ENCODE data around the gene ZBTB38.

ZBTB38 gene

DNA sequence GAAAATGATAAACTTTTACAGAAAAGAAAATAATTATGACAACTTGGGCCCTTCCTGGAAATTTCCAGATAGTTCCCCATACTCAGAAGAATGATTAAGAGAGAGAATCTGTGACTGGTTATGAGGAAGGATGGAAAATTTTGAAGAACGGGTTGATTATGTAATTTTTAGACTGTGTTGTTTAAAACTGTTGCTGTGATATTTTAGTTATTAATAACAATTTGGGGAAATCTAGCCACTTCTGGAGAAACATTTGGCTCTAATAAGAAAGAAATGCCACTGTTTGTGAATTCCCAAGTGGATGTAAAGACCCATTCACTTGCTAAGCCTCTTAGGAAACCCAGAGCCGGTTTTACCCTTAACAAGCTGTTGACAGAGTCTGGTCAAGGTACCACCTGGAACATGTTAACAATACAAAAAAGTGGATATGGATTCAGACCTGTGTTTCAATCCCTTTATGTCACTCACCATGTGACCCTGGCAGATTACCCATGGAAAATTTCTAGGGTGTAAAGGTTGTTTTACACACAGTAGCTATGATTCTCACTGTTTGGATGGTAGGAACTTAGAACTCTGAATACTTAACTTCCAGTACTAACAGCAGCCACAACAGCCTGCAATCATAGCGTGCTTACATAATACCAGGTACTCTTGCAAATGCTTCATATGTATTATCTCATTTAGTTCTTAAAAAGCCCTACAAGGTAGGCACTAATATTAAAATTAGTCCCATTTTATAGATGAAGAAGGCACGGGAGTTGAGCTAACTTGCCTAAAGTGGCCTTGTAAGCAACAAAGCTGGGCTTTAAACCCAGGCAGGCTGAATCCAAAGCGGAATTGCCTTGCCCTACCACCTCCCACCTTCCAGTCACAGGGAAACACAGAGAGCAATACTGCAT lies 32.0 kb downstream of the ZBTB38 start:
- DNase-seq (ENCODE audit: insufficient read length, low spot score) (no peak), FAIRE-seq (no peak)

DNA sequence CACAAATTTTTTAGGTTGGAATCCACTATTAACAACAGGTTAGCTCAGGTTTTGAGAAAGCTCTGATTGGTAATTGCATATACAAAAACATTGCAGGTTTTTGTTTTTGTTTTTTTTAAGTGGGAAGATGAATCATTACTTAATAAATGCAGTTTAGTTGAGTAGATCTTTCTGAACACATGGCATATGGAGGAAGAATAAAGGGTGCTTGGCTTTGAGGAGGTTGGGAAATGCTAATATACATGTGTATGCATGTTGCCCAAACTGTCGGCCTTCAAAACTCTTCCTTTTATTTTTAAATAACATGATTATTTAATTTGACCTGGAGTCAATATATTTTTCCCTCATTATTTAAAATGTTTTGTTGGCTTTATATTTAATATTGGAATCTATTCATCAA lies 32.8 kb downstream of the ZBTB38 start:
- FAIRE-seq, result no peak

DNA sequence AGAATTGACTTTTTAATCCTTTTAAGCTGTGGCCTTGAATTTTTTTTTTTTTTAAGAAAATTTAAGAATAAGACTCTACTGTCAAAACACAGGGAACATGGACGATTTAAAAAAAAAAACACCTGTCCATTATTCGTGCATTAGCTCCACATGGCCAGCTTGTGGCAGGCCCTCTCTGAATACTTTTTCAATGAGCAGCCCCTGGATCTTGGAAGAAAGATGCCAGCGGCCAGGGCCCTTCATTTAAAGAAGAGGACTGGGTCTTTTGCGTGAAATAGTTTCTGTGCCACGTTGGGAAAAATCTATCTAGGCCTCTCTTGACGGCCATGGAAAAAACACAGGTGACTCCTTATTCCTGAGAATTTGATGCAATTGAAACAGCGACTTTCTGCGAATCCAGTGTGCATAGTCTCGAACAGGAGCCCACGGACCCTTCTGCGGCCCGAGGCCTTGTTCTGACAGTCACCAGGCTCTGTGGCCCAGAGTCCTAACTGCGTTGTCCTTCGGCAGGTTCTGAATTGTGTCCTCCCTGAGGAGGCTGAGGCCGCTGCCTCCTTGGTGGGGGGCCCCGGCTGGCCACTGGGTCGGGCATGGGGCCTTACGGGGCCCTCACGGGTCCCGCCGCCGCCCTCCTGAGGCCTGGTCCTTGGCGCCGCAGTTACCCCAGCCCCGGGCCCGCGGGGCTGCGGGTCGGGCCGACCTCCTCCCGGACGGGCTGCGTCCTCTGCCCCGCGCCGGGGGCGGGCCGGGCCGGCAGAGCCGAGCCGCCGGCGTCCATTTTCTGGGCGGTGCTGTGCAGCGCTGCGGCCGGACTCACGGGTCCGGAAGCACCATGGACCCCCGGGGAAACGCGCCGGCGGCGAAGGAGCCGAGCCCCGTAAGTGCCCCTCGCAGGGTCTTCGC lies 33.5 kb downstream of the ZBTB38 start:
- DNase-seq (ENCODE audit: insufficient read length, low spot score) (peak; percentile 48), FAIRE-seq (no peak)

More for the DNA sequence above, 32.8 kb downstream of the ZBTB38 start:
- no peak for DNase-seq (ENCODE audit: insufficient read length, low spot score)

DNA sequence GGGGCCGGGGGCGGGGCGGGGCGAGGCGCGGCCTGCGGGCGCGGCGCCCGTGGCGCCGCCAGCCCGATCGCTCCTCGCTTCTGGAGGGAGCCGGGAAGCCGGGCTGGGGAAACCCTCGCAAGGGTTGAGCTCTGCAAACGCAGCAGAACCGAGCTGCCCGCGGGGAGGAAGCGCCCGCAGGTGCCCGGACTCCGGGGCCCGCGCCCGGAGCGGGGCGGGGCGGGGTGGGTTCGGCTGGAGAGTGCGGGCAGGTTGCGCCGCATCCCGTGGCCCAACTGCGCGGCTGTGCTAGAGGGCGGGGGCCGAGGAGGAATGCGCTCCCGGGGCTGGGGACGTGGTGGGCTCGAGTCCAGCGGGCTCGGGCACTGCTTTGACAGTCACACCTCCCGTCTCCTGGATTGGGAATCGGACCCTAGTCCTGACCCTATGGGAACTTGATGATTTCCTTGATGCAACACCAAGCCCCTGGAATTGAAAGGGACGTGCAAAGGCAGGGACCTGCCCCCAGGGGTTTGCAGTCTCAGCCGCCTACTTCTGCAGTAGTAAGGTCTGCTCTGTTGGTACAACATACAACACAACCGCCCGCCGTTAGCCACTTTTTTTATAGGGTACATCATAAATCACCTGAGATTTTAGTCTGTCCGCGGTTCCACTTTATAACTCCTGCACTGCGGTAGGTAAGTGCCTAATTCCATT lies 34.3 kb downstream of the ZBTB38 start:
- FAIRE-seq, result no peak
- peak; percentile 46 for DNase-seq (ENCODE audit: insufficient read length, low spot score)

DNA sequence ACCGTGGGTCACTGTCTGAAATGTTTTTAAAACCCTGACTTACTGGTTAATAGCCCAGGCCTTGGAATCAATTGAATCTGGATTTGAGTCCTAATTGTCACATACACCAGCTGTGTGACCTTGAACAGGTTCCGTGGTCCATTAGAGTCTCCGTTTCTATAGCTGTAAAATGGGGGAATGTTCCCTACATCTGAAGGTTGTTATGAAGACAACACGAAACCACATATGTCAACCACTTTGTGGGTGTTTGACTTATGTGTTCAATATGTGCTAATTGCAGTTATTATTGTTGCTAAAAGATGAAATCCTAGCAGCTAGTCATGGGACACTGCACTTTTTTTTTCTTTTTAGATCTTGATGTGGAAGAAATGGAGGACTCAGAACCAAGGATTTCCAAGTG lies 35.3 kb downstream of the ZBTB38 start:
- FAIRE-seq (no peak), DNase-seq (ENCODE audit: insufficient read length, low spot score) (no peak)

DNA sequence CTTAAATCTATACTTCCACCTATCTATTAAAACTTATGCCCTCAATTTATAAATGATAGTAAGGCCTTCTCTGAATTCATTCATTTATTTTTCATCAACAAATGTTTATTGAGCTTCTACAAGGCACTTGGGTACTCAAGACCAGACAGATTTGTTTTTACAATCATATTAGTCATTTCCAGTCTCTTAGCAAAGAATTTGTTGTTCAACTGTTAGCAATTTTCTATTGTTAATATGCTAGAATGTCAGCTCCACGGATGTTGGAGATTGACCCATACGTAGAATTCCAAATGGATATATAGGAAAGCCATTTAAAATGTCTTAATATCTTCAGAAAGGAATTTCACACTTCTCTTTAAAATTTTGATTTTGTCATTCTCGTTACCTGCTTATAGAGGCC lies 36.7 kb downstream of the ZBTB38 start:
- FAIRE-seq (no peak), DNase-seq (ENCODE audit: insufficient read length, low spot score) (no peak)

DNA sequence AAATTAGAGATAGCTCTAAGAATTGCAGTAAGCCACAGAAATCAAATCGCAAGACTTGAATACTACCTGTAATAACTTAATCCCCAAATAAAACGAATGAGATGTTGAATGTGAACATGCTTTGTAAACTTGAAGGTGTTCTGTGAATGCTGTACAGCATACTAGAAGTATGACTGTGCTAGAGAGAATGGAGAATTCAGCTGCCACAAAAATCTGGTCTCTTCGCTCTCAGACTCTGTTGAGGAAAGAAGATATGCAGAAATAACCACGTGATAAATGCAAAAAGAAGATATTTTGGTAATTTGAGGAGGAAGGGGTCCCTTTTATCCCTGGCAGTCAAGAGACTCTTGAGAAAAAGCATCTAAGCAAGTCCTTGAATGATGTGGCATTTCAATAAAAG lies 37.3 kb downstream of the ZBTB38 start:
- FAIRE-seq (no peak), DNase-seq (ENCODE audit: insufficient read length, low spot score) (no peak)

DNA sequence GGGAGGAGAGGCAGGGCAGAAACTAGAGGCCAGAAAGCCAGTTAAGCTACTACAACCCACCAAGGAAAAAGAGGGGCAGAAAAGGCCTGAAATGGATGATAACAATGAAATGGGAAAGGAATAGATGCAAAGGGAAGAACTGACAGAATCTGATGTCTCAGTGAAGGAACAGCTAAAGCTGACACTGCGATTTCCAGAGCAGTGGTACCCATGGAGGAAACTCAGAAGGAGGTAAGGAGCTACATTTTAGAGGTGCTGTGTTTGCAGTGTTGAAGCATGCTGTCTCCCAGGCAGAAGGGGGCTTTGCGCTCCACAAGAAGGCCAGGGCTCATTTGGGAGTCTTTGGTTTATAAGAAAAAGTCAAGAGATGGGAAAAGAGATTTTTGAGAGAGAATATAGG lies 38.0 kb downstream of the ZBTB38 start:
- no peak for DNase-seq (ENCODE audit: insufficient read length, low spot score)
- no peak for FAIRE-seq

DNA sequence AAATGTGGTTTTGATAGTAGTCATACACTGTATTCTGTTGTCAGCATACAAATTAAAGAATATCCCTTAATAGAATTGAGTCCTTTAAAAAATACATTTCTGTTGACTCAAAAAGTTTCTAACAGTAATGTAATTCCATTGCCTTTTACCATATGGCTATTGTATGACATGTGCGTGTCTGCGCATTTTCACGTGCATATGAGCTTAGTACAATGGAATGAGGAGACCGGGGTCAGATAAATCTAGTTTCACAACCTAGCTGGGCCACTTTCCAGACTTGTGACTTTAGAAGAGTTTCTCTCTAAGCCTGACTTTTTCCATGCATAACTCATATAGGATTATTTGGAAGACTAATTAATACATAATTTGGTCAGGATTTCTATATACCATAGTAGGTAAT lies 38.7 kb downstream of the ZBTB38 start:
- peak; percentile 48 for DNase-seq (ENCODE audit: insufficient read length, low spot score)
- FAIRE-seq, result no peak

DNA sequence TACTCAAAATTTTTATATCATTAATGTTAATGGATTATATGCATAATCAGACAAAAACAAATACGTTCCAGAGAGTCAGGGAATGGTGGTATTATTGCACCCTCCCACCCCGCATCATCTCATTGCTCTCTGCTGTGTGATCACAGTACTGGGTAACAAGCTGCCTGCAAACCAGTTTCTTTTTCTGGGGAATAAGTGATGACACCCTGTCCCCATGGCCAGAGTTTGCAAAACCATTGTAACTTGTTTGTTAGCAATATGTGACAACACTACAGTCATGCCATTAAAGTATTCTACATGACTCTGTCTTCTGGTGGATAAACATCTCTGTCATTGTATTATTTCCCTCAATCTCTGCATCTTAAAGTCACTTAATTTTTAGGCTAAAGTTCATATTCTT lies 39.5 kb downstream of the ZBTB38 start:
- DNase-seq (ENCODE audit: insufficient read length, low spot score) (no peak), FAIRE-seq (no peak)

DNA sequence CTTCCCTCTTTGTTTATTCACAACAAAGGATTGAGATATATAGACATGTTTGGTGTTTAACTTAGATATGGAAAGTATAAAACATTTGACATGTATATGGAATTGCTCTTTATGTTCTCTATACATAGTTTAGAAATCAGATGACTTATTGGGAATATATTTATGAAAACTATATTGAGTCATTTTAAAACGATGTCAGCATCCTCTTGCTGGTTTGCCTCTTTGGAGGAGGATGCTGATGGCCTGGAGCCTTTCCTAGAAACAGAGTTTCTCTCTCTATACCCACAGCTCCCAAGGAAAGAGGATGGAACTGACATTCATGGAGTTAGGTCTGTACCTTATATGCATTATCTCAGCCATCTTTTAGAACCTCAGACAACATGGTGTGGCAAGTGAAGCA lies 40.3 kb downstream of the ZBTB38 start:
- FAIRE-seq, result no peak
- DNase-seq (ENCODE audit: insufficient read length, low spot score), result no peak

DNA sequence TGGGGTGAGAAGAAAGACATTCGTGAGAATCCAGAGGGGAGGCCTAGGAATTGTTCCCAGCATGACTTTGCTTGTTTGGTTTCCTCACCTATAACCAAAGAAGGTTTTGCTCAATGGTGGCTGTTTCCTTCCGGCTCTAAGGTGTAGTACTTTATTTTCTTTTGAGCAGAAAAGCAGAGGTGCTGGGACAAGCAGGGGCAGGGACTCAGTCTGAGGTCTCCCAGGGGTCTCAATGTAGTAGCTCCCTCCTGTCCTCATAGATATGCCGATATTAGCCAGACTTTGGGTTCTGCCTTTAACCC lies 41.6 kb downstream of the ZBTB38 start:
- no peak for FAIRE-seq

DNA sequence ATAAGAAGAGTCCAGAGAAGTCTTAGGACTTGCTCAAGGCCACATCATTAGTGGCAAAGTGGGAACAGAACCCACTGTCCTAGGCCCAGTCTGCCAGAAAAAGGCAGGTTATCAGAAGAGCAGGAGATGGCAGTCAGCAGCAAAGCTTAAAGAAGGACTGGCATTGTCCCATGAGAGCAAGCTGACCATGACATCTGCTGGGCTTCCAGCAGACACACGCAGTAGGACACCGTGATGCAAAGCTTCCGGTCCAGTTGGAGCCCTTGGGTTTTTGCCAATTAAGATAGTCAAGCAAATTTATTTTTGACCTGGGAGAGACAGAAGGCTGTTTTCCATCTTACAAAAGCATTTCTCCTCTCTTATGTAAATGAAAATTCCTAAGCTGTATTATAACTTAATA lies 42.1 kb downstream of the ZBTB38 start:
- FAIRE-seq (no peak), DNase-seq (ENCODE audit: insufficient read length, low spot score) (no peak)

More for the DNA sequence above, 41.6 kb downstream of the ZBTB38 start:
- DNase-seq (ENCODE audit: insufficient read length, low spot score), result no peak

DNA sequence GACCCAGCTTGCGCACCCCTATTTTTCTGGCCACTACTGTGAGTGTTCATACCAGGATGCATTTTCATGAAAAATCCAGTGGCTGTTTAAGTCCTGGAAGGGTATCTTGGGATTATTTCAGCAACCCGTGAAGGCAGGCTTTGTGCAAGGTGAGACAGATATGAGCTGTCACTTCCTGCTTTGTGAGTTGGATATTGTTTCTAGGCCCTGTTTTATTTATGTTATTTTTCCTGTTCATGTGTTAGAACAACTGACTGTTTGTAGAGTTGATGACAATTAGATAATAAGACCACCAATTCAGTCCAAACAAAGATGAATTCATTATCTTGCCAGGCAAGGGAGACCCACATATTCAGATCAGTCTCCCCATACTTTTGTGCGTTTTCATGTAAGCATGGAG lies 42.5 kb downstream of the ZBTB38 start:
- DNase-seq (ENCODE audit: insufficient read length, low spot score) (no peak), FAIRE-seq (no peak)

DNA sequence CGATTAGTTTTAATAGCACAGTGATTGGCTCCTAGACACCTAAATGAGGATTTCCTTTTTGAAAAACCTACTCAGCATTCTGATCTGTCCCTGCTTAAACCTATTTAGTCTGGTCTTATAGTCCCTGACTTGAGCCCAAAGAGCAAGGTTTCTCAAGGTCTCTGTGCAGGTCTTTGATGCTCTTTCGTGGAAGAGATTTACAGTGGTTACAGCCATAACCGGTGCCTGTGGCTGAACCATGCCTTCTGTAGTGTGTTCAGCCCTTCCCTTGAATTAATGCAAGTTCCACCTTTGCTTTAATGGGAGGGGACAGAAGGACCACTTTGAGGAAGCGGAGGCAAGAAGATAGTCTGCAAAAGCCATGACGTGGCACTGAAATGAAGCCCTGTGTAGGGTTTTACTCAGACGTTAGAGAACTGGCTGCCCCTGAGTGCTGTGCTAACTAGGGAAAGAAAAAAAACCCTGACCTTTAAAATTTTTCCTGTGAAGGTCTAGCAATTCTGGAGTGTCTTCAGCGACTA lies 43.0 kb downstream of the ZBTB38 start:
- FAIRE-seq, result no peak
- no peak for DNase-seq (ENCODE audit: insufficient read length, low spot score)

DNA sequence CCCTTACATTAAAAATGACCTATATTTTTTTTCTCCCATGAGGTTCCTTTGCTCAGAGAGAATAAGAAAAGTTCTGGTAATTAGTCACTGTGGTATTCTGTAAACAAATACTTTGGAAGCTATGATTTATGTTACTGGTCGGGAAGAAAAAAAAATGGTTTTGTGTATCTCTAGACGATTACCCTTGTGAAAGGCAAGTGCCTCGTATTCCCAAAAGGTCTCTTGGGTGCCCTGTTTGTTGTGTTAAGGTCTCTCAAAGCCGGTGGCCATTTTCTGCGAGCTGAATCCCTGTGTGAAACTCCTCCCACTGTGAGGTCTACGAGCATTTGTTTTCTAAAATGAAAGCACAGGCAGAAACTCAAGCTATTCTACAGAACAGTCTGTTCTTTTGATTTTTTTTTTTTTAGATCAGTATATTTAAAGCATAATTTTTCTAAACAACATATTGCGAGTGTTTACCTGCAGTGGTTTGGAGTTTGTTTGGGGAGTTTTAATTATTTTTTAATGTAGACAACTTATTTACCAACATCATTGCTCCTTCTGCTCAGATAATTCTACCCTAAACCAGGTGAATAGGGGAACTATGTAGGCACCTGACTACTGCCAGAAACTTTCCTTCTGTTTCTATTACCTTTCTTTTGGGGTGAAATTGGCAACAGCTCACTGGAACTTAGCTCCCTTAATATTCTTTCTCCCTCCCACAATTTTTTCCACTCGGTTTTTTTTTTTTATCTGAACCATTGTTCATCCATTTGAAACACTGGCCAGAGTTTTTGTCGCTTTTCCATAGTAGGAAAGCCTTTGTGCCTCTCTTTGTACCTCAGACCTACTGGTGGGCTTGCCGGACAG lies 44.0 kb downstream of the ZBTB38 start:
- DNase-seq (ENCODE audit: insufficient read length, low spot score) (peak; percentile 59), FAIRE-seq (no peak)

DNA sequence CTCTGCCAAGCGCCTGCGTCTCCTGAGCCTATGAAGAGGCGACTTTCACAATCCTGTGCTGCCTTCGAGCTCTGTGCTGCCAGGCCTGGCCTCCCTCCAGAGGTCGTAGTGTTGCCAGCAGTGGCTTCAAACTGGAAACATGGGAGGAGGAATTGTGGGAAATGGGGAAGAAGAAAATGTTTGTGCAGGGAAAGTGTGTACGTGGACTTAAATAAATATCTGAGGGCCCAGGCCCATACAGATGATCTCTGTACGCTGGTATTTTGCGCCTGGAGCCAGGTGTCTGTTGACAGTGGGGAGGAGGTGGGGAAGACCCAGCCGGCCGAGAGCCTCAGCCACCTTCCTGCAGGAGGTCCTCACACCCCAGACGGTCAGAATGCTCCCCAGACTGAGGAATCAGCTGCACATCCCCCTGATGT lies 44.6 kb downstream of the ZBTB38 start:
- FAIRE-seq (no peak), DNase-seq (ENCODE audit: insufficient read length, low spot score) (no peak)

DNA sequence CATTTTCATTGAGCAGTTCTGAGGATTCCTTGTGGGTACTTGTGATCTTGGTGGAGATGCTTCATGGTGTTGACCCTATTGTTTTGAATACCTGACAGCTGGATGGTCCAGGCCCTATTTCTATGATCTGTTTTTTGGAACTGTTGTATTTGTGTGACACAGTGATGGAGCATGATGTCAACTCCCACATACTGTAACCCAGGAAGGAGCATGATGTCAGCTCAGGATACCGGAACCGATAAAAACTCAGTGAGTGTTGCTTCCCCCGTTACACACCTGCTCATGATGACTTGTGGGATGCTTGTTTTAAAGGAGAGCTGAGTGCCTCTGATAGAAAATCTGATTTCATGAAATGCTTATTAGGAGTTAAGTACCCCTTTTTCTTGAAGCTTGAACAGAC lies 45.1 kb downstream of the ZBTB38 start:
- no peak for FAIRE-seq
- DNase-seq (ENCODE audit: insufficient read length, low spot score), result no peak

DNA sequence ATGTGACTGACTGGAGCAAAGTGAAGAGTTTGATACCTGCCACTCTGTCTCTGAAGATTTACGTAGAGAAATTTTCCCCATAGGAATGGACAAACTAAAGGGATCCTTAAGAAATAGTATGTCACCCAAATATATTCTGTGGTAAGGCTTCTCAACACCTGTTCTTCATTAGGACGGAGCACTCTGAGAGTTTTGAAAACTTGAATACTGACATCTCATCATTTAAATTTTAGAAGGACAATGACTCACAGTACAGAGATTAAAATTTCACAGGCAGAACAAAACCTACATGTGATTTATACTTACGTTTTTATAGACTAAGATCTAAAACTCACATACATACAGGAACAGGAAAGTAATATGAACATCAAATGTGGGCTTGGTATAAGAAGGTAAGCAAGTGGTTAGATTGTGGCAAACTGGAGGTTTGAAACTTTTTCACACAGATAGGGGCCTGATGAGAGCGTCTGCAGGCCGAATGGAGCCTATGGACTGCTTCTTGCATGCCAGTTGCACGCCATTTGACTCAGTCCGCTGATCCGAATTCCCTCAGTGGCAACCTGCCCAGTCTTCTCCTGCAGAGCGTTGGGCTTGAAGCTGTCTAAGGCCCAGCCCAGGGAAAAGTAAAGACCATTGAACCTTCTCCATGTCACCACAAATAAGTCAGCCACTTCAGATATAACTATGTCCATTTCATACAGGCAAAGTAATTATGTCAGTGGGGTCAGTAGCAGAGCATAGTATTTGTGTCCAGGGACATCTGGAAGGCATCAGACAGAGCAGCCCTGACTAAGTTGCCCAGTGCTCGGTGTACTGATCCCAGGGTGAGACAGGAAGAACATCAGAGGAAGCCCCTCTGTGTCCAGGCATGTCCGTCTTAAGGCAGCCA lies 45.7 kb downstream of the ZBTB38 start:
- DNase-seq (ENCODE audit: insufficient read length, low spot score) (no peak), FAIRE-seq (no peak)

Data from HTR-8/SVneo (cell line).